ENCODE data around the gene RAMP1.

Gene RAMP1

GRCh38 chr2:237876951-237877491 is 17.6 kb downstream of the RAMP1 start:
- no peak for DNase-seq (ENCODE audit: low spot score)

GRCh38 chr2:237877576-237878307 is 18.3 kb downstream of the RAMP1 start:
- peak; percentile 42 for DNase-seq (ENCODE audit: low spot score)

- DNase-seq (ENCODE audit: low spot score): peak; percentile 42
These were observed 19.1 kb downstream of the RAMP1 start for GRCh38 chr2:237878321-237879057.

- no peak for DNase-seq (ENCODE audit: low spot score)
These were observed 19.6 kb downstream of the RAMP1 start for GRCh38 chr2:237879058-237879430.

GRCh38 chr2:237879991-237880560 is 20.7 kb downstream of the RAMP1 start:
- no peak for DNase-seq (ENCODE audit: low spot score)

GRCh38 chr2:237882510-237883481 is 23.4 kb downstream of the RAMP1 start:
- DNase-seq (ENCODE audit: low spot score): peak; percentile 44

- DNase-seq (ENCODE audit: low spot score): peak; percentile 28
These were observed 24.6 kb downstream of the RAMP1 start for GRCh38 chr2:237883951-237884446.

GRCh38 chr2:237884681-237885080 is 25.3 kb downstream of the RAMP1 start:
- peak; percentile 38 for DNase-seq (ENCODE audit: low spot score)

- peak; percentile 48 for DNase-seq (ENCODE audit: low spot score)
These were observed 25.9 kb downstream of the RAMP1 start for GRCh38 chr2:237885111-237885930.

GRCh38 chr2:237885931-237886684 is 26.7 kb downstream of the RAMP1 start:
- peak; percentile 47 for DNase-seq (ENCODE audit: low spot score)

- DNase-seq (ENCODE audit: low spot score): peak; percentile 46
These were observed 27.5 kb downstream of the RAMP1 start for GRCh38 chr2:237886685-237887481.

- DNase-seq (ENCODE audit: low spot score): no peak
These were observed 29.0 kb downstream of the RAMP1 start for GRCh38 chr2:237888389-237888788.

- peak; percentile 15 for DNase-seq (ENCODE audit: low spot score)
These were observed 29.6 kb downstream of the RAMP1 start for GRCh38 chr2:237889016-237889415.

- peak; percentile 16 for DNase-seq (ENCODE audit: low spot score)
These were observed 30.4 kb downstream of the RAMP1 start for GRCh38 chr2:237889811-237890210.

- no peak for DNase-seq (ENCODE audit: low spot score)
These were observed 33.1 kb downstream of the RAMP1 start for GRCh38 chr2:237892478-237892877.

GRCh38 chr2:237892984-237893595 is 33.7 kb downstream of the RAMP1 start:
- DNase-seq (ENCODE audit: low spot score): peak; percentile 6

GRCh38 chr2:237894396-237894979 is 35.1 kb downstream of the RAMP1 start:
- DNase-seq (ENCODE audit: low spot score): peak; percentile 40

- DNase-seq (ENCODE audit: low spot score): peak; percentile 39
These were observed 35.6 kb downstream of the RAMP1 start for GRCh38 chr2:237894986-237895543.

Data from ecto neural progenitor cell (in vitro differentiated cells).